ENCODE data around the gene PXMP4. TPM values are rescaled to one million over a fixed set of nuclear protein-coding genes. Genes with fewer than 3 reads are reported as not detected.
"Not testable (repeated sequence)": the region's sequence is repeated elsewhere in the genome, so short reads cannot be mapped to it uniquely, and the experiment has no call there.

PXMP4 gene
- polyA plus RNA-seq, 1 experiment = 11.2 TPM

GRCh38 chr20:33703498-33704137, 16.5 kb downstream of the PXMP4 start:
- no peak for DNase-seq (ENCODE audit: low read depth)
- H3K36me3 ChIP-seq (ENCODE audit: control insufficient read depth, insufficient read depth, low read length) = peaks cover 1% of the 10 kb centered on the region; the same call in 1 of the 2 replicates
- ChIA-PET CTCF (no interaction called here), POLR2A (no interaction called here)
- H3K27me3 ChIP-seq (ENCODE audit: control insufficient read depth, insufficient read depth, low read length) = no peaks in the 10 kb centered on the region
- no peak overlapping the region for H3K4me3 ChIP-seq (ENCODE audit: low read depth, low read length)
- no peak for TF ChIP-seq CTCF (IDR thresholded peaks at IDR 0.05; ENCODE audit: insufficient read depth, low read depth, low read length)

GRCh38 chr20:33702861-33703260, 17.2 kb downstream of the PXMP4 start:
- DNase-seq (ENCODE audit: low read depth) = no peak
- TF ChIP-seq CTCF (IDR thresholded peaks at IDR 0.05; ENCODE audit: insufficient read depth, low read depth, low read length) = no peak
- peaks cover 1% of the 10 kb centered on the region; the same call in 1 of the 2 replicates for H3K36me3 ChIP-seq (ENCODE audit: control insufficient read depth, insufficient read depth, low read length)
- no peaks in the 10 kb centered on the region for H3K27me3 ChIP-seq (ENCODE audit: control insufficient read depth, insufficient read depth, low read length)
- ChIA-PET POLR2A (no interaction called here), CTCF (no interaction called here)
- H3K4me3 ChIP-seq (ENCODE audit: low read depth, low read length) = no peak overlapping the region

GRCh38 chr20:33701629-33702450, 18.3 kb downstream of the PXMP4 start:
- CTCF ChIA-PET = no interaction called here
- Histone ChIP-seq H3K27me3 (ENCODE audit: control insufficient read depth, insufficient read depth, low read length) (no peaks in the 10 kb centered on the region), H3K36me3 (ENCODE audit: control insufficient read depth, insufficient read depth, low read length) (peaks cover 1% of the 10 kb centered on the region; the same call in 1 of the 2 replicates), H3K4me3 (ENCODE audit: low read depth, low read length) (no peak overlapping the region)
- no peak for TF ChIP-seq CTCF (IDR thresholded peaks at IDR 0.05; ENCODE audit: insufficient read depth, low read depth, low read length)
- no peak for DNase-seq (ENCODE audit: low read depth)
- POLR2A ChIA-PET = no interaction called here

- DNase-seq (ENCODE audit: low read depth); H3K27me3 ChIP-seq (ENCODE audit: control insufficient read depth, insufficient read depth, low read length); POLR2A ChIA-PET; H3K36me3 ChIP-seq (ENCODE audit: control insufficient read depth, insufficient read depth, low read length); CTCF ChIA-PET; H3K4me3 ChIP-seq (ENCODE audit: low read depth, low read length): not testable (repeated sequence)
Observed at GRCh38 chr20:33700696-33701441, 19.2 kb downstream of the PXMP4 start.

- H3K36me3 ChIP-seq (ENCODE audit: control insufficient read depth, insufficient read depth, low read length); H3K27me3 ChIP-seq (ENCODE audit: control insufficient read depth, insufficient read depth, low read length); POLR2A ChIA-PET; DNase-seq (ENCODE audit: low read depth); CTCF ChIA-PET; H3K4me3 ChIP-seq (ENCODE audit: low read depth, low read length): not testable (repeated sequence)
Observed at GRCh38 chr20:33698966-33699365, 21.1 kb downstream of the PXMP4 start.

GRCh38 chr20:33697129-33697528, 23.0 kb downstream of the PXMP4 start:
- Histone ChIP-seq H3K27me3 (ENCODE audit: control insufficient read depth, insufficient read depth, low read length) (no peaks in the 10 kb centered on the region), H3K36me3 (ENCODE audit: control insufficient read depth, insufficient read depth, low read length) (no peaks in the 10 kb centered on the region), H3K4me3 (ENCODE audit: low read depth, low read length) (no peak overlapping the region)
- CTCF ChIA-PET = interaction anchor here (1.0 to 1.5 kb wide), 3 partner anchors 29 to 44 kb away, joined by 3 to 4 read pairs (median 3); partner anchors contain the start of gene ACTL10
- no peak for DNase-seq (ENCODE audit: low read depth)
- POLR2A ChIA-PET = no interaction called here
- no peak for TF ChIP-seq CTCF (IDR thresholded peaks at IDR 0.05; ENCODE audit: insufficient read depth, low read depth, low read length)
